H1 (cell line): ENCODE data around the gene PPP4R4.

Experiments used
- CREB1 ChIP-seq: IDR thresholded peaks from 2 replicates; pipeline ENCODE4 v1.6.1; 2012; ENCODE audit warnings: inconsistent platforms
- CTCF ChIP-seq, 3 experiments: IDR thresholded peaks; 1 replicate in 2 of 3; 2 replicates in 1 of 3; pipeline versions ENCODE4 v1.5.1 to v1.6.1; 2011; ENCODE audit warnings: low read length in 3 of 3, mild to moderate bottlenecking in 3 of 3, inconsistent platforms in 2 of 3, low read depth in 1 of 3, moderate library complexity in 1 of 3; ENCODE audit not compliant: insufficient read depth in 1 of 3; ENCODE audit errors: control extremely low read depth in 1 of 3
- EZH2 ChIP-seq: fragments of 200-600 bp; sonication (generic); IDR thresholded peaks from 2 replicates; pipeline ENCODE4 v1.7.1; 2012; ENCODE audit warnings: low read depth, mild to moderate bottlenecking, moderate library complexity, low read length, inconsistent platforms; ENCODE audit not compliant: severe bottlenecking
- GABPA ChIP-seq: IDR thresholded peaks from 2 replicates; pipeline ENCODE4 v1.6.1; 2011; ENCODE audit warnings: mild to moderate bottlenecking, low read length, moderate library complexity, borderline replicate concordance; ENCODE audit not compliant: insufficient read depth
- POLR2A ChIP-seq, 2 experiments: IDR thresholded peaks; 1 replicate in 1 of 2; 2 replicates in 1 of 2; pipeline ENCODE4 v1.6.1; 2011; ENCODE audit warnings: low read depth in 2 of 2, low read length in 2 of 2, mild to moderate bottlenecking in 2 of 2; ENCODE audit errors: control extremely low read depth in 1 of 2
- RAD21 ChIP-seq, 2 experiments: IDR thresholded peaks in 1 of 2; conservative IDR thresholded peaks in 1 of 2; 2 replicates each; pipeline ENCODE4 v1.6.1; 2011; ENCODE audit warnings: low read depth in 2 of 2, low read length in 2 of 2, improper control_type of control experiment in 1 of 2, inconsistent platforms in 1 of 2, mild to moderate bottlenecking in 1 of 2, moderate library complexity in 1 of 2
- RFX5 ChIP-seq: IDR thresholded peaks from 2 replicates; pipeline ENCODE4 v1.6.1; 2011; ENCODE audit warnings: low read depth, low read length, improper control_type of control experiment, borderline replicate concordance
- TAF1 ChIP-seq: IDR thresholded peaks from 2 replicates; pipeline ENCODE4 v1.6.1; 2011; ENCODE audit warnings: mild to moderate bottlenecking, low read depth, low read length

GRCh38 chr14:94213021-94213420 lies 38.9 kb downstream of the PPP4R4 start:
- TF ChIP-seq CTCF (IDR thresholded peaks at IDR 0.05; ENCODE audit: control extremely low read depth in 1 of 3, insufficient read depth in 1 of 3, low read depth in 1 of 3, low read length in 3 of 3) (no peak), EZH2 (no peak), POLR2A (IDR thresholded peaks at IDR 0.05; ENCODE audit: control extremely low read depth in 1 of 2, low read depth in 2 of 2, low read length in 2 of 2) (no peak), RAD21 (IDR thresholded peaks at IDR 0.05 in 1 of 2, conservative IDR thresholded peaks at IDR 0.05 in 1 of 2; ENCODE audit: low read depth in 2 of 2, low read length in 2 of 2) (no peak), RFX5 (no peak), TAF1 (no peak), GABPA (no peak), CREB1 (no peak)
